Measurements from ENCODE around the gene CXCL12. TPM values are rescaled to one million over a fixed set of nuclear protein-coding genes. Genes with fewer than 3 reads are reported as not detected.

Gene CXCL12
- total RNA-seq, 1 experiment from 2014 or later = 0.47 TPM

DNA sequence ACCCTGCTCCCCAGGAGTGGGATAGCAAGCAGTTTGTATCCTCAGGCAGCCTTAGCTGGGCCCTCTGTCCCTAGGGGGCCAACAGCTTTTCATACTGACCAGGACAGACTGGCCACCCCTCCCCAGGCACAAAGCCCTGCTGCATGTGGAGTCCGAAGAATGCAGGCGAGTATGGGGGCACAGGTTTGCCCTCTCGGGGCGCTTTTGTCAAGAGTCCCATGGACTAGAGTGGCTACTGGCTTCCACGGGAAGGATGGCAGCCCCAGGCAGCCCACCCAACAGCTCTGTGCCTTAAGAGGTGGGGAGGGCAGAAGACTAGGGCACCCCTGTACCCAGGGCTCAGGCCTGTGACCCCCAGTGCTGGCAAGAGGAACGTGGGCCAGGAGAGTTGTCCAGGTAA lies 10.7 kb downstream of the CXCL12 start:
- no peak overlapping the region for H3K9ac ChIP-seq (ENCODE audit: low read length)
- CTCF ChIA-PET = no interaction called here
- H3K4me1 ChIP-seq (ENCODE audit: control insufficient read depth in 1 of 2, insufficient read depth in 2 of 2, low read length in 2 of 2) = no peaks in the 10 kb centered on the region
- intact Hi-C loops (cut with micrococcal nuclease) = no loop called here
- H3K27ac ChIP-seq (ENCODE audit: low read depth, low read length) = no peak overlapping the region
- H3K4me3 ChIP-seq (replicated peaks in 1 of 2; ENCODE audit: low read depth in 1 of 2, low read length in 2 of 2) = no peak overlapping the region
- no peaks in the 10 kb centered on the region for H4K20me1 ChIP-seq (ENCODE audit: insufficient read depth)
- no TSS peak for BruUV-seq (replicated peaks)
- ATAC-seq = no peak
- H3K36me3 ChIP-seq (ENCODE audit: control insufficient read depth in 1 of 2, insufficient read depth in 2 of 2, low read length in 2 of 2) = no peaks in the 10 kb centered on the region
- H3K79me2 ChIP-seq (ENCODE audit: insufficient read depth, low read length) = no peaks in the 10 kb centered on the region
- H3K9me2 ChIP-seq (ENCODE audit: insufficient read depth) = no peaks in the 10 kb centered on the region
- H3K4me2 ChIP-seq (ENCODE audit: low read length) = no peak overlapping the region
- POLR2A ChIA-PET = no interaction called here
- H2AFZ ChIP-seq (ENCODE audit: low read depth, low read length, poor library complexity, severe bottlenecking) = no peak overlapping the region
- DNase-seq (ENCODE audit: low read depth, low spot score) = no peak
- RAD21 ChIA-PET (ENCODE audit: low non-redundant PET in 1 of 2, low total read pairs in 2 of 2, uncharacterized antibody in 2 of 2, unreplicated experiment in 2 of 2) = no interaction called here
- peaks cover 15% of the 10 kb centered on the region for H3K27me3 ChIP-seq (ENCODE audit: insufficient read depth, low read length)
- TF ChIP-seq POLR2A (IDR thresholded peaks at IDR 0.05; ENCODE audit: borderline replicate concordance, extremely low read depth, insufficient read depth, insufficient read length) (no peak), EZH2 (IDR thresholded peaks at IDR 0.05) (no peak), ZFX (IDR thresholded peaks at IDR 0.05) (no peak), CBX3 (IDR thresholded peaks at IDR 0.05; ENCODE audit: low read depth) (no peak), SRF (IDR thresholded peaks at IDR 0.05; ENCODE audit: low read depth) (no peak), FOSL1 (IDR thresholded peaks at IDR 0.05; ENCODE audit: low read depth) (no peak), RAD21 (IDR thresholded peaks at IDR 0.05; ENCODE audit: low read depth) (no peak), ZNF274 (IDR thresholded peaks at IDR 0.05; ENCODE audit: low read depth, low read length) (no peak), ELF1 (IDR thresholded peaks at IDR 0.05; ENCODE audit: borderline replicate concordance, low read depth) (no peak), CEBPB (IDR thresholded peaks at IDR 0.05; ENCODE audit: low read depth) (no peak), JUND (IDR thresholded peaks at IDR 0.05) (no peak), CTCF (IDR thresholded peaks at IDR 0.05 in 2 of 3, conservative IDR thresholded peaks at IDR 0.05 in 1 of 3; ENCODE audit: borderline replicate concordance in 1 of 3, insufficient read depth in 1 of 3, low read depth in 2 of 3, low read length in 2 of 3) (no peak), SP1 (IDR thresholded peaks at IDR 0.05; ENCODE audit: low read depth) (no peak), TCF7L2 (IDR thresholded peaks at IDR 0.05; ENCODE audit: borderline replicate concordance, extremely low read depth, insufficient read depth, insufficient read length) (no peak), SIN3A (IDR thresholded peaks at IDR 0.05; ENCODE audit: low read depth) (no peak)
- TF ChIP-seq, protein P1, sequence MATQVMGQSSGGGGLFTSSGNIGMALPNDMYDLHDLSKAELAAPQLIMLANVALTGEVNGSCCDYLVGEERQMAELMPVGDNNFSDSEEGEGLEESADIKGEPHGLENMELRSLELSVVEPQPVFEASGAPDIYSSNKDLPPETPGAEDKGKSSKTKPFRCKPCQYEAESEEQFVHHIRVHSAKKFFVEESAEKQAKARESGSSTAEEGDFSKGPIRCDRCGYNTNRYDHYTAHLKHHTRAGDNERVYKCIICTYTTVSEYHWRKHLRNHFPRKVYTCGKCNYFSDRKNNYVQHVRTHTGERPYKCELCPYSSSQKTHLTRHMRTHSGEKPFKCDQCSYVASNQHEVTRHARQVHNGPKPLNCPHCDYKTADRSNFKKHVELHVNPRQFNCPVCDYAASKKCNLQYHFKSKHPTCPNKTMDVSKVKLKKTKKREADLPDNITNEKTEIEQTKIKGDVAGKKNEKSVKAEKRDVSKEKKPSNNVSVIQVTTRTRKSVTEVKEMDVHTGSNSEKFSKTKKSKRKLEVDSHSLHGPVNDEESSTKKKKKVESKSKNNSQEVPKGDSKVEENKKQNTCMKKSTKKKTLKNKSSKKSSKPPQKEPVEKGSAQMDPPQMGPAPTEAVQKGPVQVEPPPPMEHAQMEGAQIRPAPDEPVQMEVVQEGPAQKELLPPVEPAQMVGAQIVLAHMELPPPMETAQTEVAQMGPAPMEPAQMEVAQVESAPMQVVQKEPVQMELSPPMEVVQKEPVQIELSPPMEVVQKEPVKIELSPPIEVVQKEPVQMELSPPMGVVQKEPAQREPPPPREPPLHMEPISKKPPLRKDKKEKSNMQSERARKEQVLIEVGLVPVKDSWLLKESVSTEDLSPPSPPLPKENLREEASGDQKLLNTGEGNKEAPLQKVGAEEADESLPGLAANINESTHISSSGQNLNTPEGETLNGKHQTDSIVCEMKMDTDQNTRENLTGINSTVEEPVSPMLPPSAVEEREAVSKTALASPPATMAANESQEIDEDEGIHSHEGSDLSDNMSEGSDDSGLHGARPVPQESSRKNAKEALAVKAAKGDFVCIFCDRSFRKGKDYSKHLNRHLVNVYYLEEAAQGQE (IDR thresholded peaks at IDR 0.05; ENCODE audit: low read depth) = no peak
- TF ChIP-seq, protein P2, sequence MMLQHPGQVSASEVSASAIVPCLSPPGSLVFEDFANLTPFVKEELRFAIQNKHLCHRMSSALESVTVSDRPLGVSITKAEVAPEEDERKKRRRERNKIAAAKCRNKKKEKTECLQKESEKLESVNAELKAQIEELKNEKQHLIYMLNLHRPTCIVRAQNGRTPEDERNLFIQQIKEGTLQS (IDR thresholded peaks at IDR 0.05) = no peak
- TF ChIP-seq, protein P3, sequence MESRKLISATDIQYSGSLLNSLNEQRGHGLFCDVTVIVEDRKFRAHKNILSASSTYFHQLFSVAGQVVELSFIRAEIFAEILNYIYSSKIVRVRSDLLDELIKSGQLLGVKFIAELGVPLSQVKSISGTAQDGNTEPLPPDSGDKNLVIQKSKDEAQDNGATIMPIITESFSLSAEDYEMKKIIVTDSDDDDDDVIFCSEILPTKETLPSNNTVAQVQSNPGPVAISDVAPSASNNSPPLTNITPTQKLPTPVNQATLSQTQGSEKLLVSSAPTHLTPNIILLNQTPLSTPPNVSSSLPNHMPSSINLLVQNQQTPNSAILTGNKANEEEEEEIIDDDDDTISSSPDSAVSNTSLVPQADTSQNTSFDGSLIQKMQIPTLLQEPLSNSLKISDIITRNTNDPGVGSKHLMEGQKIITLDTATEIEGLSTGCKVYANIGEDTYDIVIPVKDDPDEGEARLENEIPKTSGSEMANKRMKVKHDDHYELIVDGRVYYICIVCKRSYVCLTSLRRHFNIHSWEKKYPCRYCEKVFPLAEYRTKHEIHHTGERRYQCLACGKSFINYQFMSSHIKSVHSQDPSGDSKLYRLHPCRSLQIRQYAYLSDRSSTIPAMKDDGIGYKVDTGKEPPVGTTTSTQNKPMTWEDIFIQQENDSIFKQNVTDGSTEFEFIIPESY (IDR thresholded peaks at IDR 0.05; ENCODE audit: extremely low read depth, insufficient replicate concordance, low read length) = no peak
- TF ChIP-seq, protein P4, sequence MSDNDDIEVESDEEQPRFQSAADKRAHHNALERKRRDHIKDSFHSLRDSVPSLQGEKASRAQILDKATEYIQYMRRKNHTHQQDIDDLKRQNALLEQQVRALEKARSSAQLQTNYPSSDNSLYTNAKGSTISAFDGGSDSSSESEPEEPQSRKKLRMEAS (IDR thresholded peaks at IDR 0.05) = no peak
- no peaks in the 10 kb centered on the region for H3K9me3 ChIP-seq (ENCODE audit: control insufficient read depth in 1 of 2, insufficient read depth in 1 of 2, low read depth in 1 of 2, low read length in 2 of 2)
